Activated CD8-positive, alpha-beta memory T cell treated with anti-CD3 and anti-CD28 coated beads for 4 hours (primary cell): ENCODE measurements around the gene RAD51C.
"Not testable (repeated sequence)": the region's sequence is repeated elsewhere in the genome, so short reads cannot be mapped to it uniquely, and the experiment has no call there.

Experiments
- DNase-seq, 2 donors: peaks; one replicate each; pipeline ENCODE4 v3.0.0-alpha.2; 2020; ENCODE audit warnings: low read depth in 2 of 2

Gene RAD51C

GRCh38 chr17:58692239-58693055 lies at the start of gene RAD51C:
Gene RAD51C, plus strand, starts transcription at chr17:58692602. Its CDS starts 42 bp downstream, at chr17:58692644.
- peak; percentile 66 to 71 for DNase-seq

GRCh38 chr17:58643147-58643546 lies 49.3 kb upstream of the RAD51C start:
- DNase-seq = no peak

GRCh38 chr17:58648236-58648635 lies 44.2 kb upstream of the RAD51C start:
- no peak for DNase-seq

- DNase-seq = not testable (repeated sequence)
Observed at GRCh38 chr17:58657962-58658803, 34.2 kb upstream of the RAD51C start.

GRCh38 chr17:58658804-58659713 lies 33.3 kb upstream of the RAD51C start:
- peak; percentile 39 to 55 for DNase-seq

- DNase-seq = not testable (repeated sequence)
Observed at GRCh38 chr17:58659714-58660084, 32.7 kb upstream of the RAD51C start.

- DNase-seq = no peak
Observed at GRCh38 chr17:58660621-58661020, 31.8 kb upstream of the RAD51C start.

GRCh38 chr17:58661499-58661898 lies 30.9 kb upstream of the RAD51C start:
- DNase-seq = no peak

- no peak for DNase-seq
Observed at GRCh38 chr17:58664302-58664701, 28.1 kb upstream of the RAD51C start.

- no peak for DNase-seq
Observed at GRCh38 chr17:58665946-58666857, 26.2 kb upstream of the RAD51C start.

GRCh38 chr17:58666858-58667267 lies 25.5 kb upstream of the RAD51C start:
- DNase-seq = peak in 1 of 2 donors; percentile 0

GRCh38 chr17:58667934-58668597 lies 24.3 kb upstream of the RAD51C start:
- DNase-seq = no peak

GRCh38 chr17:58668598-58668935 lies 23.8 kb upstream of the RAD51C start:
- DNase-seq = no peak

- DNase-seq = no peak
Observed at GRCh38 chr17:58669853-58670252, 22.5 kb upstream of the RAD51C start.

- no peak for DNase-seq
Observed at GRCh38 chr17:58671969-58672368, 20.4 kb upstream of the RAD51C start.

GRCh38 chr17:58677194-58677880 lies 15.1 kb upstream of the RAD51C start:
- no peak for DNase-seq

- DNase-seq = not testable (repeated sequence)
Observed at GRCh38 chr17:58678287-58678686, 14.1 kb upstream of the RAD51C start.

GRCh38 chr17:58679263-58680037 lies 13.0 kb upstream of the RAD51C start:
- DNase-seq = no peak

GRCh38 chr17:58680038-58680369 lies 12.4 kb upstream of the RAD51C start:
- DNase-seq = no peak
